SK-N-SH (cell line): ENCODE results near the gene SLC7A5. TPM values are rescaled to one million over a fixed set of nuclear protein-coding genes. Genes with fewer than 3 reads are reported as not detected.

Source experiments
- CTCF ChIA-PET: fragments of 300-600, 350-600 bp; formaldehyde crosslinking; extraction: SDS; loops from one replicate; lab custom pipeline; 2021; lab: Yijun Ruan, JAX
- POLR2A ChIA-PET: fragments of 350-600 bp; sonication (Branson Sonifier 250); formaldehyde crosslinking; extraction: SDS; loops from one replicate; lab custom pipeline; 2020; ENCODE audit warnings: antibody characterized with exemption, inconsistent platforms; lab: Yijun Ruan, JAX
- DNase-seq: peaks from one replicate; pipeline ENCODE4 v3.0.0; 2012
- H2AFZ ChIP-seq: fragments of 200-600 bp; sonication (generic); 2 replicates; pipeline ENCODE4 v1.8.1; 2016; ENCODE audit warnings: antibody characterized with exemption, mild to moderate bottlenecking, low read depth
- H3F3A ChIP-seq: fragments of 200-600 bp; sonication (generic); replicated peaks from 2 replicates; pipeline ENCODE3; 2016; ENCODE audit warnings: antibody characterized with exemption, mild to moderate bottlenecking; ENCODE audit not compliant: insufficient read depth
- H3K27ac ChIP-seq, 2 experiments: fragments of 200-500 bp in 1 of 2; fragments of 200-600 bp in 1 of 2; sonication (Bioruptor generic) in 1 of 2; sonication (generic), shearing (Covaris generic) in 1 of 2; 2 replicates each; pipeline versions ENCODE4 v1.5.1 to v1.6.1; 2014 to 2016; ENCODE audit warnings: low read depth in 2 of 2, inconsistent platforms in 1 of 2, low read length in 1 of 2, mild to moderate bottlenecking in 1 of 2, mixed read lengths in 1 of 2
- H3K27me3 ChIP-seq: fragments of 200-600 bp; sonication (generic), shearing (Covaris generic); 2 replicates; pipeline ENCODE4 v1.6.1; 2016; ENCODE audit warnings: mixed run types; ENCODE audit not compliant: insufficient read depth
- H3K36me3 ChIP-seq, 2 experiments: fragments of 200-500 bp in 1 of 2; fragments of 200-600 bp in 1 of 2; sonication (Bioruptor generic) in 1 of 2; sonication (generic) in 1 of 2; replicated peaks in 1 of 2; 2 replicates each; pipeline versions ENCODE3 to v1.5.1; 2014 to 2016; ENCODE audit warnings: low read length in 1 of 2, mild to moderate bottlenecking in 1 of 2; ENCODE audit not compliant: insufficient read depth in 2 of 2, control insufficient read depth in 1 of 2
- H3K4me1 ChIP-seq, 2 experiments: fragments of 200-500 bp in 1 of 2; fragments of 200-600 bp in 1 of 2; sonication (Bioruptor generic) in 1 of 2; sonication (generic), shearing (Covaris generic) in 1 of 2; 2 replicates each; pipeline versions ENCODE4 v1.5.1 to v1.6.1; 2014 to 2016; ENCODE audit warnings: low read depth in 1 of 2, low read length in 1 of 2, mixed run types in 1 of 2; ENCODE audit not compliant: insufficient read depth in 2 of 2, control insufficient read depth in 1 of 2
- H3K4me2 ChIP-seq: fragments of 200-600 bp; sonication (generic), shearing (Covaris generic); 2 replicates; pipeline ENCODE4 v1.6.1; 2017; ENCODE audit warnings: mixed run types
- H3K4me3 ChIP-seq, 2 experiments: fragments of 200-500 bp in 1 of 2; fragments of 200-600 bp in 1 of 2; sonication (Bioruptor generic) in 1 of 2; sonication (generic), shearing (Covaris generic) in 1 of 2; 2 replicates each; pipeline versions ENCODE4 v1.5.1 to v1.8.1; 2014 to 2016; ENCODE audit warnings: low read depth in 2 of 2, inconsistent platforms in 1 of 2, low read length in 1 of 2, mild to moderate bottlenecking in 1 of 2, mixed read lengths in 1 of 2, moderate library complexity in 1 of 2
- H3K79me2 ChIP-seq: fragments of 200-600 bp; sonication (generic); 2 replicates; pipeline ENCODE4 v1.8.1; 2017; ENCODE audit warnings: mild to moderate bottlenecking; ENCODE audit not compliant: insufficient read depth
- H3K9ac ChIP-seq: fragments of 200-600 bp; sonication (generic); 2 replicates; pipeline ENCODE4 v1.6.1; 2017; ENCODE audit warnings: mixed run types
- H3K9me2 ChIP-seq: fragments of 200-600 bp; sonication (generic); 2 replicates; pipeline ENCODE4 v1.6.1; 2017; ENCODE audit warnings: mixed run types
- H3K9me3 ChIP-seq: fragments of 200-600 bp; sonication (generic); 2 replicates; pipeline ENCODE4 v1.6.1; 2017; ENCODE audit warnings: mixed run types, mild to moderate bottlenecking, moderate library complexity
- H4K20me1 ChIP-seq: fragments of 200-600 bp; sonication (generic); 2 replicates; pipeline ENCODE4 v1.6.1; 2017; ENCODE audit warnings: mild to moderate bottlenecking, mixed run types; ENCODE audit not compliant: insufficient read depth
- CHD2 ChIP-seq: fragments of 150-350 bp; IDR thresholded peaks from 2 replicates; pipeline ENCODE4 v1.6.1; 2018; ENCODE audit warnings: low read length; ENCODE audit not compliant: partially characterized antibody
- EP300 ChIP-seq, 2 experiments: IDR thresholded peaks; 2 replicates each; pipeline versions ENCODE4 v1.4.0 to v1.6.1; 2012; ENCODE audit warnings: borderline replicate concordance in 1 of 2, low read depth in 1 of 2, low read length in 1 of 2
- EZH2phosphoT487 ChIP-seq: fragments of 200-600 bp; sonication (generic); IDR thresholded peaks from 2 replicates; pipeline ENCODE4 v1.6.1; 2017; ENCODE audit warnings: low read depth, mixed run types, mild to moderate bottlenecking, antibody characterized with exemption, moderate library complexity, borderline replicate concordance
- FOSL2 ChIP-seq: IDR thresholded peaks from 2 replicates; pipeline ENCODE4 v1.4.0; 2012; ENCODE audit warnings: low read depth, mild to moderate bottlenecking, moderate library complexity, borderline replicate concordance
- FOXJ3 ChIP-seq: sonication (generic); formaldehyde crosslinking; IDR thresholded peaks from 2 replicates; pipeline ENCODE4 v1.5.1; 2020; ENCODE audit warnings: mild to moderate bottlenecking, missing genetic modification reagents
- FOXM1 ChIP-seq: IDR thresholded peaks from 2 replicates; pipeline ENCODE4 v1.4.0; 2012; ENCODE audit warnings: low read depth, mild to moderate bottlenecking
- GATA2 ChIP-seq: sonication (generic); formaldehyde crosslinking; IDR thresholded peaks from 2 replicates; pipeline ENCODE4 v1.5.0; 2020; ENCODE audit warnings: mild to moderate bottlenecking, missing genetic modification reagents
- MEF2A ChIP-seq: IDR thresholded peaks from 2 replicates; pipeline ENCODE4 v1.4.0; 2012; ENCODE audit warnings: low read depth, borderline replicate concordance
- MXI1 ChIP-seq: IDR thresholded peaks from 2 replicates; pipeline ENCODE4 v1.6.1; 2012; ENCODE audit warnings: mild to moderate bottlenecking, low read depth, low read length, improper control_type of control experiment
- NRF1 ChIP-seq: IDR thresholded peaks from 2 replicates; pipeline ENCODE4 v1.6.1; 2012; ENCODE audit warnings: low read depth, mild to moderate bottlenecking, low read length
- RXRA ChIP-seq: IDR thresholded peaks from 2 replicates; pipeline ENCODE4 v1.4.0; 2012; ENCODE audit warnings: low read depth, mild to moderate bottlenecking, borderline replicate concordance
- SMC3 ChIP-seq: IDR thresholded peaks from 2 replicates; pipeline ENCODE4 v1.6.1; 2012; ENCODE audit warnings: low read depth, low read length, improper control_type of control experiment
- TAF1 ChIP-seq: IDR thresholded peaks from 2 replicates; pipeline ENCODE4 v1.6.1; 2012; ENCODE audit warnings: low read depth, mild to moderate bottlenecking, low read length, moderate library complexity, borderline replicate concordance
- USF1 ChIP-seq: IDR thresholded peaks from 2 replicates; pipeline ENCODE4 v1.4.0; 2012; ENCODE audit warnings: low read depth, borderline replicate concordance
- WGBS: methylation state at CpG from one replicate; pipeline ENCODE4 v1.1.6; 2017; ENCODE audit warnings: low lambda C conversion rate; 5-methylcytosine and 5-hydroxymethylcytosine counted together
- polyA plus RNA-seq, 3 experiments: library from polyadenylated mRNA; depleted of rRNA; stranded (reverse); fragments of >200 nt; gene quantifications; 2 replicates each; pipeline ENCODE4 v1.2.3, GENCODE V29; 2012
- TF ChIP-seq, protein P1 (sequence below): IDR thresholded peaks from 2 replicates; pipeline ENCODE4 v1.6.1; 2012; ENCODE audit warnings: mild to moderate bottlenecking, low read depth, low read length, moderate library complexity
- TF ChIP-seq, protein P2 (sequence below): fragments of 150-350 bp; IDR thresholded peaks from 2 replicates; pipeline ENCODE4 v1.6.1; 2016; ENCODE audit warnings: mild to moderate bottlenecking, low read depth, low read length
- TF ChIP-seq, protein P3 (sequence below): fragments of 200-600 bp; sonication (generic); IDR thresholded peaks from 2 replicates; pipeline ENCODE4 v1.6.1; 2017; ENCODE audit warnings: antibody characterized with exemption, mild to moderate bottlenecking, moderate library complexity

The SLC7A5 gene
- polyA plus RNA-seq, 1 of the 3 experiments (the other 2 are of a cell fraction), result 15.1 TPM

DNA sequence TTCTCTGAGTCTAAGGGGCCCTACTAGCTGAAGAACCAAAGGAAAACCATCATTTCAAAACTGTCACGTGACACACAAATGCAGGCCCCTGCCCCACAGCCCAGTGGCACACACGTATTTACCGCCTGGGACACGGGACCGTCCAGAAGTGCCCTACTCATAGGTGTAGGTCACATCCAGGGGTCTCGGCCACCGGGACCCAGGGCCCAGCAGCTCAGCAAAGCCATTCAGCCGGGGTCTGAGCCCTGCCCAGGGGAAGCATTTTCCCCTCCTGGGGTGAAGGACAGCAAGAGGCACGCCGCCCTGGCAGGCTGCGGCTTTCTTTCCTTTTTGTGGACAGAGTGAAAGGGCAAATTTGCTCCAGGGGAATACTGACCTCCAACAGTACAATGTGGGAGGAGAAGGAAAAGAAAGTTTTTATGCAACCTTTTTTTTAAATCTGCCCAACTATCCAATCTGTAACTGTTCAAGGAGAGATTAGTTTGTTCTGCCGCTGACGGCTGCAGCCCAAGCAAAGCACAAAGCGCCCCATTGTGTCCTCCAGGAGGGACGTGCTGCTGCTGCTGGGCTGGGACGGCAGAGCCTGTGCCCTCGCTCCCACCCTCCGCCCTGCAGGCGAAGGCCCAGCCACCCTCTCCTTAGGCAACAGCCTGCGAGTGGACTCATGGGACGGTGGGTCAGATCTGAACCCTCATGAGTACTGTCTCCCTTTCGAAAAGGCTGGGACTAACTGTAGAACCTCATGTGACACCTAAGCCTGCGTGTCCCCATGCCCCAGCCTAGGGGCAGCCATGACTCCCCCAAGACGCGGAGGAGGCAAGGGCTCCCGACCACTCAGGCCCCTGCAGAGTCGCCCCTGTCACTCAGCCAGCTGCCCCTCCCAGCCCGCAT lies 21.3 kb downstream of the SLC7A5 start:
- no peak overlapping the region for H3K4me3 ChIP-seq
- H3K27ac ChIP-seq, result no peak overlapping the region
- no peak overlapping the region for H3K9ac ChIP-seq
- WGBS, result 87% methylated on average over 10 of the region's 28 CpGs
- no peaks in the 10 kb centered on the region for H3K9me3 ChIP-seq
- CTCF ChIA-PET, result interaction anchor here (0.7 to 10.5 kb wide), 6 partner anchors 10 to 57 kb away, joined by 3 to 207 read pairs (median 12); partner anchors contain the start of gene SLC7A5
- peaks cover 3 to 29% of the 10 kb centered on the region in 2 experiments for H3K36me3 ChIP-seq
- H4K20me1 ChIP-seq, result peaks cover 20% of the 10 kb centered on the region
- no peaks in the 10 kb centered on the region for H3K9me2 ChIP-seq
- DNase-seq, result no peak
- POLR2A ChIA-PET, result no interaction called here
- H3K79me2 ChIP-seq, result peaks cover 6% of the 10 kb centered on the region
- no peak overlapping the region for H2AFZ ChIP-seq
- H3K4me2 ChIP-seq, result no peak overlapping the region
- H3K4me1 ChIP-seq, result peaks cover 5 to 33% of the 10 kb centered on the region in 2 experiments
- H3F3A ChIP-seq, result no peaks in the 10 kb centered on the region
- H3K27me3 ChIP-seq, result no peaks in the 10 kb centered on the region
- TF ChIP-seq MXI1 (no peak), NRF1 (no peak), EZH2phosphoT487 (no peak), USF1 (no peak), MEF2A (no peak), RXRA (no peak), CHD2 (no peak), FOSL2 (no peak), FOXM1 (no peak), GATA2 (no peak), EP300 (IDR thresholded peaks at IDR 0.05; ENCODE audit: borderline replicate concordance in 1 of 2, low read depth in 1 of 2, low read length in 1 of 2) (no peak), FOXJ3 (CRISPR knock-in tag) (no peak), SMC3 (no peak), TAF1 (no peak)
- TF ChIP-seq, protein P1, sequence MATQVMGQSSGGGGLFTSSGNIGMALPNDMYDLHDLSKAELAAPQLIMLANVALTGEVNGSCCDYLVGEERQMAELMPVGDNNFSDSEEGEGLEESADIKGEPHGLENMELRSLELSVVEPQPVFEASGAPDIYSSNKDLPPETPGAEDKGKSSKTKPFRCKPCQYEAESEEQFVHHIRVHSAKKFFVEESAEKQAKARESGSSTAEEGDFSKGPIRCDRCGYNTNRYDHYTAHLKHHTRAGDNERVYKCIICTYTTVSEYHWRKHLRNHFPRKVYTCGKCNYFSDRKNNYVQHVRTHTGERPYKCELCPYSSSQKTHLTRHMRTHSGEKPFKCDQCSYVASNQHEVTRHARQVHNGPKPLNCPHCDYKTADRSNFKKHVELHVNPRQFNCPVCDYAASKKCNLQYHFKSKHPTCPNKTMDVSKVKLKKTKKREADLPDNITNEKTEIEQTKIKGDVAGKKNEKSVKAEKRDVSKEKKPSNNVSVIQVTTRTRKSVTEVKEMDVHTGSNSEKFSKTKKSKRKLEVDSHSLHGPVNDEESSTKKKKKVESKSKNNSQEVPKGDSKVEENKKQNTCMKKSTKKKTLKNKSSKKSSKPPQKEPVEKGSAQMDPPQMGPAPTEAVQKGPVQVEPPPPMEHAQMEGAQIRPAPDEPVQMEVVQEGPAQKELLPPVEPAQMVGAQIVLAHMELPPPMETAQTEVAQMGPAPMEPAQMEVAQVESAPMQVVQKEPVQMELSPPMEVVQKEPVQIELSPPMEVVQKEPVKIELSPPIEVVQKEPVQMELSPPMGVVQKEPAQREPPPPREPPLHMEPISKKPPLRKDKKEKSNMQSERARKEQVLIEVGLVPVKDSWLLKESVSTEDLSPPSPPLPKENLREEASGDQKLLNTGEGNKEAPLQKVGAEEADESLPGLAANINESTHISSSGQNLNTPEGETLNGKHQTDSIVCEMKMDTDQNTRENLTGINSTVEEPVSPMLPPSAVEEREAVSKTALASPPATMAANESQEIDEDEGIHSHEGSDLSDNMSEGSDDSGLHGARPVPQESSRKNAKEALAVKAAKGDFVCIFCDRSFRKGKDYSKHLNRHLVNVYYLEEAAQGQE, result no peak
- TF ChIP-seq, protein P2, sequence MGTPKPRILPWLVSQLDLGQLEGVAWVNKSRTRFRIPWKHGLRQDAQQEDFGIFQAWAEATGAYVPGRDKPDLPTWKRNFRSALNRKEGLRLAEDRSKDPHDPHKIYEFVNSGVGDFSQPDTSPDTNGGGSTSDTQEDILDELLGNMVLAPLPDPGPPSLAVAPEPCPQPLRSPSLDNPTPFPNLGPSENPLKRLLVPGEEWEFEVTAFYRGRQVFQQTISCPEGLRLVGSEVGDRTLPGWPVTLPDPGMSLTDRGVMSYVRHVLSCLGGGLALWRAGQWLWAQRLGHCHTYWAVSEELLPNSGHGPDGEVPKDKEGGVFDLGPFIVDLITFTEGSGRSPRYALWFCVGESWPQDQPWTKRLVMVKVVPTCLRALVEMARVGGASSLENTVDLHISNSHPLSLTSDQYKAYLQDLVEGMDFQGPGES, result no peak
- TF ChIP-seq, protein P3, sequence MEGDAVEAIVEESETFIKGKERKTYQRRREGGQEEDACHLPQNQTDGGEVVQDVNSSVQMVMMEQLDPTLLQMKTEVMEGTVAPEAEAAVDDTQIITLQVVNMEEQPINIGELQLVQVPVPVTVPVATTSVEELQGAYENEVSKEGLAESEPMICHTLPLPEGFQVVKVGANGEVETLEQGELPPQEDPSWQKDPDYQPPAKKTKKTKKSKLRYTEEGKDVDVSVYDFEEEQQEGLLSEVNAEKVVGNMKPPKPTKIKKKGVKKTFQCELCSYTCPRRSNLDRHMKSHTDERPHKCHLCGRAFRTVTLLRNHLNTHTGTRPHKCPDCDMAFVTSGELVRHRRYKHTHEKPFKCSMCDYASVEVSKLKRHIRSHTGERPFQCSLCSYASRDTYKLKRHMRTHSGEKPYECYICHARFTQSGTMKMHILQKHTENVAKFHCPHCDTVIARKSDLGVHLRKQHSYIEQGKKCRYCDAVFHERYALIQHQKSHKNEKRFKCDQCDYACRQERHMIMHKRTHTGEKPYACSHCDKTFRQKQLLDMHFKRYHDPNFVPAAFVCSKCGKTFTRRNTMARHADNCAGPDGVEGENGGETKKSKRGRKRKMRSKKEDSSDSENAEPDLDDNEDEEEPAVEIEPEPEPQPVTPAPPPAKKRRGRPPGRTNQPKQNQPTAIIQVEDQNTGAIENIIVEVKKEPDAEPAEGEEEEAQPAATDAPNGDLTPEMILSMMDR, result no peak
